A549 treated with GW870086 at 1 μM for 4 hours (cell line): ENCODE data around the gene COL4A4. TPM values are rescaled to one million over a fixed set of nuclear protein-coding genes. Genes with fewer than 3 reads are reported as not detected.

Experiments used
- total RNA-seq: library from RNA; stranded (reverse); fragments of 200-300 nt; extraction: Qiagen RNA extraction; gene quantifications from 5 replicates; pipeline ENCODE4 v1.2.3, GENCODE V29; 2022; ENCODE audit warnings: low read depth

COL4A4 gene
- 1.2 to 2.4 TPM (median 1.8 TPM) in 5 replicates for total RNA-seq

GRCh38 chr2:227163998-227164762 is at the start of gene COL4A4, which contains the start of gene COL4A3:
COL4A4 (minus strand) TSS chr2:227164205; CDS start chr2:227147483, 16,722 bp downstream.
COL4A3 (plus strand) TSS chr2:227164624; CDS start chr2:227164727, 103 bp downstream.

Other genes starting within 250 kb of the COL4A4 start
- 0.50 to 1.2 TPM (median 0.59 TPM) in 5 replicates for gene COL4A3, start 419 bp upstream of the COL4A4 start, total RNA-seq
- gene MFF, start 161.0 kb upstream of the COL4A4 start, total RNA-seq = 103 to 109 TPM (median 108 TPM) in 5 replicates
- 6.9 to 9.9 TPM (median 8.3 TPM) in 5 replicates for gene TM4SF20, start 215.1 kb upstream of the COL4A4 start, total RNA-seq
- not detected in 5 replicates for gene SCYGR1, start 223.7 kb upstream of the COL4A4 start, total RNA-seq